Daoy (cell line): ENCODE results near the gene CLIP2. TPM values are rescaled to one million over a fixed set of nuclear protein-coding genes. Genes with fewer than 3 reads are reported as not detected.

Experiments
- DNase-seq: peaks from one replicate; pipeline ENCODE4 v3.0.0-alpha.2; 2015; ENCODE audit warnings: low read depth
- total RNA-seq: library from RNA; depleted of rRNA; stranded (reverse); fragments of >200 nt; shearing (Covaris generic); gene quantifications from 2 replicates; pipeline ENCODE4 v1.2.3, GENCODE V29; 2014

The CLIP2 gene
- total RNA-seq, 1 experiment from 2014 or later, result 33.4 TPM

DNA sequence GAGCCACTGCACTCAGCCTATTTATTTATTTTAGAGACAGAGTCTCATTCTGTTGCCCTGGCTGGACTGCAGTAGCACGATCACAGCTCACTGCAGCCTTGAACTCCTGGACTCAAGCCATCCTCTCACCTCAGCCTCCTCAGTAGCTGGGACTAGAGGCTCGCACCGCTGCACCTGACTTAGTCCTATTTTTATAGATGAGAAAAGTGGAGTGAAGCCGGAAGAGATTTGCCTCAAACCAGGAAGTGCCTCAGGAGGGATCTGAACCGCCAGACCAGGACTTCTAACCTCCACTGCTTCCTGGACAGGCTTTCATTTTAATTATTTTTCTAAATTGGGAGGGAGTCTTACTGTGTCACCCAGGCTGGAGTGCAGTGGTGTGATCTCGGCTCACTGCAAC is 17.5 kb upstream of the CLIP2 start:
- DNase-seq, result peak; percentile 38

DNA sequence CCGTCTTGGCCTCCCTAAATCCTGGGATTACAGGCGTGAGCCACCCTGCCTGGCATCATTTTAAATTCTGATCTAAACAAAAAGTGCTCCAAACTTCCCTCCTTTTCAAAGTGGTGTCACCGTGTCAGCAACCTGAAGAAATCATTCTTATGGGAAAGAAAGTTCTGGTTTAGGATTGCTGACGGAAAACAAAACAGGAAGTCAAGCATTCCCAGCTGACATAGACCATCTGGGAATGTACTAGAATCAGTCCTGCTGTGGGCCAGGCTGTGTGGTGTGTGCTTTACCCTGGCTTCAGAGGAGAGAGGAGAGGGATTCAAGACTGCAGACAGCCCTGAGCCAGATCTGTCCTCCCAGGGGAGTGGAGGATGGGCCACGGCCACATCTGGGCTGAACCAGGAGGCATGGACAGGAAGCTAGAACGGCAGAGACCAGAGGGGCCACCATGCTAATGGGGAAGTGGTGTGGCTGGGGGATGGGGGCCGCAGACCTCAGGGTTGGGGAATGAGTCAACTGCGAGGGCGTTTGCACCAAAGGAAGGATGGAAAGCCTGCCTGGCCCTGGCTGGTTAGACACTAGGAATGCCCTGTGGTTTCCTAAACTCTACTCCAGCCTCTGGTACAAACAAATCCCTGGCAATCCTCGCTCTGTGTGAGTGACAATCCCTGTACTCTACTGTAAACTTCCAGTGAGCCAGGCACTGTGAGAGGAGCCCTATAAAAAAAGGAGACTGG is 16.7 kb upstream of the CLIP2 start:
- DNase-seq, result peak; percentile 99

DNA sequence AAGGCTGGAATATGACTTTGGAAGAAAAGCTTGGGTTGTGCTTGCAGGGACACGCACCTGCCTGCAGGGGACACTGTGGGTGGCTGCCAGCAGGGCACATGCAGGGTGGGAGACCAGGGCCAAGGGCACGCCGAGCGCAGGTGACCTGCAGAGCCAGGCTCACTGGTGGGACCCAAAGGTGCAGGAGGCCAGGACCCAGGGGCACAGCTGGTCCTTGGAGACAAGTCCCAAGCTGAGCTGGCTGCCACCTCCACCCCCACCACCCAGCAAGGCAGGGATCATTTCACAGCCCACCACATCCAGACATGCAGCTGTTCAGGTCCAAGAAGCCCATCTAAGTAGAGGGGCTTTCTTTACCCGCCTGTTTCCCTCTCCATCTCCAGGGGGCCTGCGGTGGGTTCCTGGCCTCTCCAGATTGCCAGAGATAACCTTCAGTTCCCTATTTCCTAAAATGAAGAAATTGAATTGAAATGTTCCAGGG is 13.8 kb upstream of the CLIP2 start:
- DNase-seq, result peak; percentile 62

DNA sequence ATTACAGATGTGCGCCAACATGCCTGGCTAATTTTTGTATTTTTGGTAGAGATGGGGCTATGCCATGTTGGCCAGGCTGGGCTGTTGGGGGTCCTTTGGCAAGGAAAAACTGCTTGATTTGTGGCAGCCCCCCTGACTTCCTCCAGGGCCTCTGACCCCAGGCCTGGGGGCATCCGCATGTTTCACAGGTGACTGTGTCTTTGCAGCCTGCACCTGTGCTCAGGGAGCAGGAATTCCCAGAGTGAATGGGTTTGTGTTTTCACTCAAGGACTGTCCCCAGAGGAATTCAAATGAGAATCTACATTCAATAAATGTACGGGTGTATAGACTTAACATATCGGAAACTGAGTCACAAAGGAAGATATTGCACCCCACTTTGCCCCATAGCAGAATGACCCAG is 11.6 kb upstream of the CLIP2 start:
- no peak for DNase-seq

DNA sequence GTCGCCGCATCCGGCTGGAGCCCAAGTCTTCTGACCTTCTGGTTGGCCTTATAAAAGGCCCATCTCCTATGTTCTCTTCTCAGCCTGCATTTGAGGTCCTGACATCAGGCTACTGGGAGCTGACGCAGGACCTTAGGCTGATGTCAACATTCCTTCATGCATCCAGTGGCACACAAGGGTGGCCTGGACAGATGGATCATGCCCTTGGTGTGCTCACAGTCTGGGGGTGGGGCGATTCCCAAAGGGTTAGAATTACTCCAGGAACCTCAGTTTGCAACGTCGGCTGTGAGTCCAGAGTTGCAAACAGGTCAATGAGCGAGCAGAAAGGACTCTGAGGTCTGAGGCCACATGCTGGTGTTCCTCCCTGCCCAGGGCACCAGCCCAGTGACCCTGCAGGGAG is 8.2 kb upstream of the CLIP2 start:
- no peak for DNase-seq

DNA sequence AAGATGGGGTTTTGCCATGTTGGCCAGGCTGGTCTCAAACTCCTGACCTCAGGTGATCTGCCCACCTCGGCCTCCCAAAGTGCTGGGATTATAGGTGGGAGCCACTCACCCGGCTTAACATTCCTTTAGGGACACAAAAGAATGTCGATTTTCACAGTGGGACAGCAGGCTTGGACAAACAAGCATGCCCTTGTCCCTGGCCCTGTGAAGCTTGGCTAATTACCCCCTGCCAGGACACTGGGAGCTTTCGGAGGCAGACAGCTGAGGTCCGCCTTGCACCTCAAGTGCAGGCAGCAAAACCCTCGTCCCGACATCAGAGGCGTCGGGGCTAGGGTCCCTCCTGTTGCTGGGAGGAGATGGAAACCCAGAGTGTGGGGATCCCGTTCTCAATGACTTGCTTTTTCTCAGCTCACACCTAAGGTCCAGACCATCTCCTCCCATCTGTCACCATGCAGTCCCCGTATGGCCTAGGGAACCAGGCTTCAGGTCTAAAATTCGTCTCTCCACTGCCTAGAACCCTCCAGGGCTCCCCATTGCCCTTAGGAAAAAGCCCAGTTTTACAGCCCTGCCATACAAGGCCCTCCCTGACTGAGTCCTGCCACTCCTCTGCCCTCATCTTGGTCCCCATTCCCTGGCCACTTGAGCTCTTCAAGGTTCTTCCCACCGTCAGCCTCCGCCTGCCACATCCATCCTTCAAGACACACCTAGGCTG is 6.3 kb upstream of the CLIP2 start:
- no peak for DNase-seq

DNA sequence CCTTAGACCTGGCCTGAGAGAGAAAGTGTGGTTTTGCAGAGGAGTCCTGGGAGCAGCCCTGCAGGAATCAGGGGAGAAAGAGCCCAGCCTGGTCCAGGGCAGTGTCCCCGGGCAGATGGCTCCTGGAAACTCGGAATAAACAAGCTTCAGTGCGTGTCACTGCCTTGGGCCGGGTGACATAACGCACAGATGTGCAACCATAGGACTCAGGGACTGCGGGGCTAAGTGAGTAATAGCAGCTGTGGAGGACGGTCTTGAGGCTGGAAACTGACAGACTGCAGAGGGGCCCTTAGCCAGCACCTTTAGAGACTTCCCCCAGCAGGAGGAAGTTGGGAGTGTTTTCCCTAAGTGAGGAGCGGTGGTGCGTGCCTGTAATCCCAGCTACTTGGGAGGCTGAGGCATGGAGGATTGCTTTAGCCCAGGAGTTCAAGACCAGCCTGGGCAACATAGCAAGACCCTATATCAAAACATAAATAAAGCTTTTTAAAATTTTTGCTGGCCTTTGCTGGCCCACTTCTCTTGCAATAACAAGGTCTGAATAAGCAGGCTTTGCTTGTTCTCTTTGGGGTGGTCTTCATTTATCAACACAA is 5.3 kb upstream of the CLIP2 start:
- DNase-seq, result peak; percentile 34

DNA sequence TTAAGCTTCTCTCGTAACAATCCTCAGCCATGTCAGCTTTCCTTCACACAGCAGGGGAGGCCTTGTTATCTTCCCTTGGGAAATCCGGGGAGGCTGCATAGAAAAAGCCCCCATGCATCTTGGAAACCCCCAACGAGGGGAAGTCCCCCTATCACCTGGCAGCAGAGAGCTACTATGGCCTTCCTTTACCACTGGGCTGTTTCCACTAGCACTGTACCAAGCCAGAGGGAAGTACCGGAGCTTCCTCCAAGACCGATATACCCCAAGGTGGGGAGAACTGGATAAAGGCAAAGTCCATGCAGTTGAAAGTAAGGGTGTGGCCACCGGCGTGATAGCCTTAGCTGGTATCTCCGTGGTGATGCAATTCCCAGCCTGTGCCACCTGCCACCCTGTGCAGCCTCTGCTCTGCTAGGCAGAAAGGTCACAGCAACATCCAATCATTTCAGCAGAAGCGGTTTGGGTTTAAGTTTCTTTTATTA is 4.4 kb upstream of the CLIP2 start:
- peak; percentile 62 for DNase-seq

DNA sequence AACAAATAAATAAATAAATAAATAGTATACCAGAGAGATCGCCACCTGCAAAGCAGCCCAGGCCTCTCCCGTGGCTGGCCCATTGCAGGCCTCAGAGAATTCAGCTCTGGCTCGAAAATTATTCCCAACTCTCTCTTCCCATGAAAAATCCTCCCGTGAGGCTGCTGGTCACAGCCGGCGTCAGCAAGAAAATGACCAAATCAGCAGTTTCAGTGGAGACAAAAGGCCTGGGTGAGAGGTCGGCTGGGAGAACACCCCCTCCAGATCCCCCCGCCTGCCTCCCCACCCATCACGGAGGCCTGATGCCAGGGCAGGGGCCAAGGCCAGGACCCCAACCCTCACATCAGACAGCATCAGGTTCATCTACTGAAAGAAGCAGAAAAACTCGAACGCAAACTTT is 3.1 kb upstream of the CLIP2 start:
- DNase-seq, result no peak

DNA sequence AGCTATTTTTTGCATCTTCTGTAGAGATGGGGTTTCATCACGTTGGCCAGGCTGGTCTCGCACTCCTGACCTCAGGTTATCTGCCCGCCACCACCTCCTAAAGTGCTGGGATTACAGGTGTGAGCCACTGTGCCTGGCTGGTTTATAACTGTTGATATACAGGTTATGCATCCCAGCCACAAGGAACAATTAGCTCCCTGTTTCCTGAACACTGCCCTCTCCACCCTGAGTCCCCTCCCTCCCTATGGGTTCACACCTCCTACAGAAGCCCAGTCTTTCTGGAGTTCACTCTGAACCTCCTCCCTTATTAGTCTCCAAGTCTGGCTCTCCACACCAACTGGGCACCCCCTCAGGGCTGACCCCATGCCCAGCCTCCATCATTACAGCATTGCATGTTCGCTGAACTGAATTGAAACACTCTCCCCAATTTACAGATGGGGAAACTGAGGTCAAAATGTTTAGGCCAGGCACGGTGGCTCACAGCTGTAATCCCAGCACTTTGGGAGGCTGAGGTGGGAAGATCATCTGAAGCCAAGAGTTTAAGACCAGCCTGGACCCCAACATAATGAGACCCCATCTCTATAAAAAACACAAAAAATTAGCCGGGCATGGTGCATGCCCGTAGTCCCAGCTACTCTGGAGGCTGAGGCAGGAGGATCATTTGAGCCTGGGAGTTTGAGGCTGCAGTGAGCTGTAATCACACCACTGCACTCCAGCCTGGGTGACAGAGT is 1.7 kb upstream of the CLIP2 start:
- no peak for DNase-seq

DNA sequence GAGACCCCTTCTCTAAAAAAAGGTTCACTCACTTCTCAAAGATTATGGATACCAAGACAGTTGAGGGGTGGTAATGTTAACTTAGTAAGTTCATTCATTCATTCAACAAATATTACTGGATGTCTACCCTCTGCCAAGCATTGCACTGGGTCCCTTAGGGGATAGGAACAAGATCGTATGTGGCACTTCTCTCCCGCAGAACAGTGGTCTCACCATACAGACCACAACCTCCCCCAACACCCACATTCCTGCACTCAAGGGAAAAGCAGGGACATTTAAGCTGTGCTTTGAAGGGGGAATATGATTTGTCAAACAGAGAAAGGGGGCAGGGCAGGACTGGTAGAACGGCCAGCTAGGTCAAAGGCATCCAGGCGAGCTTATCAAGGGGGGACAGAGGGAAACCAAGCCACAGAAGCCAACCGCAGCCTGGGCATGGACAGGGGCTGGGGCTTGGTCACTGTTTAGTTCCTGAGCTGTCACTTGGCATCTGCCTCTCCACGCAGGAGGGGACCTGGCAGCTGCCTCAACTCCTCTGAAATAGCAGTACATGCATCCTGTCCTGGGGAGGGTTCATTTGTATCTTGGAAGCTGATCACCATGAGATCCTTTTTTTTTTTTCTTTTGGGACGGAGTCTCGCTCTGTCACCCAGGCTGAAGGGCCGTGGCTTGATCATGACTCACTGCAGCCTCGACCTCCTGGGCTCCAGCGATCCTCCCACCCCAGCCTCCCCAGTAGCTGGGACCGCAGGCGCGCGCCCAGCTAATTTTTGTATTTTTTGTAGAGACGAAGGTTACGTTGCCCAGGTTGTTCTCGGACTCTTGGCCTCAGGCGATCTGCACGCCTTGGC is 949 bp upstream of the CLIP2 start:
- peak; percentile 82 for DNase-seq

DNA sequence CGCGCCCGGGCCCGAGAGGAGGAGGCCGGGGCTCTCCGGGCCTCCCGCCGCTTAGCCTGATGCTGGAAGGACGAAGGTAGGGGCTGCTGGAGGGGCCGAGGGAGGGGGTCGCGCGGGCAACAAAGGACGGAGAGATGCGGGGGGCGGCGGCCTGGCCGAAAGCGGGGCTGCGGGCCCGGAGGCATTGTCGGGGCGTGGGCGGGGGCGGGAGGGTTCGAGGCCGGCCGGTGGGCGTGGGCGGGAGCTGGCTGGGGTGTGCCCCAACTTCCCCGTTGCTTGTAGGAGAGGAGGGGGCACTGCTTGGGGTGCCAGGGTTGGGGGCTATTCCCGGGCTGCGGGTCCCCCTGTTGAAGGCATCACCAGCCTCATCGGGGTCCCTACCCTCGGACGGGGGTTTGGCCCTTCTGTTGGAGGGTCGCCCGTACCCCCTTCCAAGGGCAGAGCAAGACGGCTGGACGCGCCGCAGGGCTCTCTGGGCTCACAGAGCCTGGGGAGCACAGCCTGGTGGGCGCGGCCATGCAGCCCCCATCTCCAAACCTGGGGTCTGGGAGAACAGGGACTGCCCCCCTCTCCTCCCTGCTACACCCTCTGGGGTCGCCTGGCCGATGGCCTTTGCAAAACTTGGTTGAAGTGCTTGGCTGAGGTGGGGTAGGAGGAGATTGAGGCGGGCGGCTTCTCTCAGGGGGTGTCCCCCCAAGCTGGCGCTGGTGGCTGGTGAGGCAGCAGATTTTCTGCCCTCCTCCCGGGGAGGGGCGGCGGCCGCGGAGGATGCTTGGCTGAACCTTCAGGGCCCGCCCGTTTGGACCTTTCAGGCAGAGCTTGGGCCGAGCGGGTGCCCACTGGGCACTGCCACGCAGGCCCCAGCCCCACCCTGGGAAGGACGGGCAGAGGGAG is 699 bp downstream of the CLIP2 start:
- peak; percentile 74 for DNase-seq

DNA sequence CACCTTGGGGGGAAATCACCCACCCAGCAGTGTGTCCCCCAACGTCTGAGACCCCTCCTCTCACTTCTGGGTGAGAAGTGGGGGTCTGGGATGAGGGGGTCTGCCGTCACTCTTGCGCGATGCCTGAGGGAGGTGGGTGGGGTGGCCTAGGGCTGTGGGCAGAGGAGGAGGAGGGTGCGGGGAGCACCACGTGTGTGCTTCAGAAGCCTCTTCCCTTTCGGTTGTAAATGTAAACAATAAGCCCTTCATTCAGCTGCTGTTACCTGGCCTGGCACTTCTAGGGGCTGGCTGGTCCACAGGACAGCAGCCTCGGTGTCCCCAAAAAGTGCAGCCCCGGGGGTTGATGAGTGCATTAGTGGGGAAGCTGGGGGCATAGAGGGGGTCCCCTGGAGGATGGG is 1.3 kb downstream of the CLIP2 start:
- no peak for DNase-seq

DNA sequence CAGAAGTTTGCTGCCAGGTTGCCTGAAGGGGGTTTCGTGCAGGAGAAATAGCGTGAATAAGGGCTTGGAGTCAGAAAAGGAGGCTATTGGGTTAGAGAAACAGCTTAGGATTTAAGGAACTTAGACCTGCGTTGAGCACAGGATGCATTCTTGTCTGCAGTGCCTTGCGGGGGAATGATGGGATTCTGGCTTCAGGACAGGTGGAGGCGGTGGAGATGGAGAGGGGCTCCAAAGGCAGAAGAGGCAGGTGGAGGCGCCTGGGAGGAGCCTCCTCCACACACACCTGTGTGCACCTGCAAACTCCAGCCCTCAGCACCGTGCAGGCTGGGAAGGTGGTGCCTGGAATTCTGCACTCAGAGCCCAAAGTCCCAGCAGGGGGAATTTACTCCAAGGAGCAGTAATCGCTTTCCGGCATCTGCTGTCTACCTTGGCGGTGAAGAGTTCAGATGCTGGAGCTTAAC is 1.8 kb downstream of the CLIP2 start:
- no peak for DNase-seq

DNA sequence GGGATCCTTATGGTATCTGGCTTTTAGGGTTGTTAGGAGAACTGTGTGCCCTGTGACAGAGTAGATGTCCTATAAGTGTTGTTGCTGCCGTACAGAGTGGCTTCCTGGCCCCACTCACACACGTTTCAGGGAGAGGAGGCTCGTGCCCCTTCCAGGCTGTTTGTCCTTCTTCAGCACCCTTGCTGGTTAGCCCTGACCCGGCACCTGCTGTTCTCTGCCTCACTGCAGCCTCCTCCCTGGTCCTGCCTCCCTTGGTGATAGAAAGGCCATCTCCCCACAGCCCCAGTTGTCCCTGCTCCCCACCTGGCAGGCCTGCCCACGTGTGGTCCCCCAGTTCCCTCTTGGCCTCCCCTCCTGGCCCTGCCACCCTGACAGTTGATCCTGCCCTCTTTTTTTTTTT is 2.3 kb downstream of the CLIP2 start:
- no peak for DNase-seq

DNA sequence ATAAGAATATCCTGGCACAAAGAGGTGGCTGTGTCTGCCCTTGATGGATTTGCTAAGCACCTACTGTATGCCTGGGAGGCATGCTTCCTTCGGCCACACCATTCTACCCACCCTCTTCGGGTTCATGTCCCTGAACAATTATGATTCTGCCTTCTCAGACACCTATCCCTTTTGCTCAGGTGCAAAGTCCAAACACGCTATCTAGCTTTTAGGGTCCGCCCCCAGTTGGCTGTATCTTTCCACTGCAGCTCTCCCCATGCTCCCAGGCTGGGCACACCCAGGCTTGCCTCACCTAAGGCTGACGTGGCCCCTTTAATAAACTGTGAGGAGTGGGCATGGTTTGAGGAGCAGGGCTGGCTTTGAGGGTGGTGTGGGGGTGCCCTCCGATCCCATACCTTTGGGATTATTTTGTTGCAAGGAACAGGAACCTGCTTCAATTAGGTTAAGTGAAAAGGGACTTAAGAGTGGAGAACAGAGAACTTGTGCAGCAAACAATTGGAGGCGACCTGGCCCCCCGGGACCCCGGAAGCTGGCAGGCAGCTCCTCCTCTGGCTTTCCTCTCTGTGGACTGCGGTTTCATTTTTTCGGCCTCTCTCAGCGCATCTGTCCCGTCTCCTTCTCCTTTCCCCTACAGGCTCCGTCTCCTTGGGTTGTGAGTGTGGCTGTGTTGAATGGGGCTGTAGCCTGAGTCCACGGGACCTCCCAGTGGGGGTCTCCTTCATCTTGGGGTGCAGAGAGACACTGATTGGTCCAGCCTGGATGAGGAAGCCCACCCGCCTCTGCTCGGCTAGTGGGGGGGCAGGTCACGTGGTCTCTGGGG is 3.8 kb downstream of the CLIP2 start:
- no peak for DNase-seq

DNA sequence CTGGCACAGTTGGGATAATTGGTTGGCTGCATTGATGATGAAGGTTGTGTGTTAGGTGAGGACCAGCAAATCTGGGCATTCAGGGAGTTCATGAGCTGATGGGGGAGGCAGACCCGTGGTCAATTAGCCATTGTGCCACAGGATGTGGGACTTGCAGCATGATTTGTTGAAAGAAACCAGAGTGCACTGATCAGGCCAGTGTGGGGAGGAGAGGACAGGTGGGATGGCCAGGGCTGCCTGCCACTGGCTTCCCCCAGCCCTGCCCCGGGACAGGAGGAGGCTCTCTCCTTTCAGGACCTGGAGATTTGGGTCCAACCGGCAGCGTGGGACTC is 4.3 kb downstream of the CLIP2 start:
- no peak for DNase-seq

DNA sequence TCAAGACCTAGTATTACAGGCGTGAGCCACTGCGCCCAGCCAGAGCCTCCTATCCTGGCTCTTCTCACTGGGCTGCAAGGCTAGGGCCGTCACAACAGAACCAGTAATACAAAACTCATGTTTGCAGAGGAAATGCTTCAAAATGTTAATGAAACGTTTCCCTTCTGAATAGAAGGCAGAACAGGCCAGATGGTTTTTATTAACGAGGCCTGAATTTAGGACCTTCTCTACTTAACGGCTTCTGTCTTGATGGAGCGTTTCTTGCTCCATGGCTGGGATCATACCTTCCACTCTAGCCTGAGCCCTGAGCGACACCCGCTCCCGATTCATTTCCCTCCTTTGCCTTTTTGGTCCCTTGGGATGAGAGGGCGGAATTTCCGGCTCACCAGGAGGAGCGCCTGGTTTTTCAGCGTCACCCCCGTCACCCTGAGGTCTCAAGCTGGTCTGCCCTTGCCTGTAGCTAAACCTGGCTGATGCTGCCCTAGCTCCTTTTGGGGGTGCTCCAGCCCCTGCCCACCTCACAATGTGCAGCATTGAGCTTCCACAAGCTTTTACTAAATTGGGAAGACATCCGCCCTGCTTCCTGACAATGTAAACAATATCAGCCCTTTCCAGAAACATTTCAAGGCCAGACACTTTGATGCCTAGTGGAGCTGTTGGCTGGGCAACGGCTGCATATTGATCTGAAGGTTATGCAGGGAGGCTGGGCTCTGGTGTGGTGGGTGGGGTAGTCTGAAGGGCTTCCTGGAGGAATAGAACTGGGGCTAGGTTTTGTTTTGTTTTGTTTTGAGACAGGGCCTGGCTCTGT is 5.2 kb downstream of the CLIP2 start:
- no peak for DNase-seq
